Right lobe of liver (tissue), 6 donors: ENCODE results near the gene PGRMC2. TPM values are rescaled to one million over a fixed set of nuclear protein-coding genes. Genes with fewer than 3 reads are reported as not detected.

Source experiments
- ATAC-seq, 4 donors: fragments of 200-7000 bp; cut with Tn5 transposase; one replicate each; pipeline ENCODE4 v1.9.1; 2020; ENCODE audit warnings: mild to moderate bottlenecking in 4 of 4, moderate library complexity in 4 of 4
- DNase-seq, 3 donors: peaks; one replicate each; pipeline ENCODE4 v3.0.0-alpha.2; 2020
- H3K27ac ChIP-seq, 3 donors: fragments of 200-600 bp; one replicate each; pipeline ENCODE4 v1.8.0; 2022
- H3K27me3 ChIP-seq, 2 donors: fragments of 200-600 bp; one replicate each; pipeline ENCODE4 v1.8.0; 2022
- H3K36me3 ChIP-seq, 4 donors: fragments of 200-600 bp; sonication (generic) in 1 of 4; one replicate each; pipeline versions ENCODE4 v1.5.1 to v1.8.0; 2017 to 2022; ENCODE audit warnings: control low read depth in 1 of 4
- H3K4me1 ChIP-seq, 4 donors: fragments of 200-600 bp; sonication (generic) in 1 of 4; one replicate each; pipeline versions ENCODE4 v1.5.1 to v1.8.0; 2017 to 2022; ENCODE audit warnings: control low read depth in 1 of 4
- H3K4me3 ChIP-seq, 3 donors: fragments of 200-600 bp; one replicate each; pipeline ENCODE4 v1.8.0; 2022
- H3K9me3 ChIP-seq, 4 donors: fragments of 200-600 bp; sonication (generic) in 1 of 4; one replicate each; pipeline versions ENCODE4 v1.5.1 to v1.8.0; 2017 to 2022; ENCODE audit warnings: control low read depth in 1 of 4
- CTCF ChIP-seq, 4 donors: fragments of 200-600 bp in 3 of 4; fragments of 450-650 bp in 1 of 4; IDR thresholded peaks; one replicate each; pipeline versions ENCODE4 v1.5.1 to v1.8.0; 2016 to 2022; ENCODE audit warnings: antibody characterized with exemption in 4 of 4, mild to moderate bottlenecking in 2 of 4
- POLR2A ChIP-seq: fragments of 450-650 bp; IDR thresholded peaks from one replicate; pipeline ENCODE4 v1.6.1; 2017; ENCODE audit warnings: antibody characterized with exemption, mild to moderate bottlenecking
- WGBS: methylation state at CpG from one replicate; pipeline ENCODE4 v1.1.6; 2018; ENCODE audit warnings: low coverage, low lambda C conversion rate; ENCODE audit not compliant: insufficient coverage; ENCODE audit errors: missing lambda C conversion rate; 5-methylcytosine and 5-hydroxymethylcytosine counted together
- intact Hi-C, 2 donors: fragments of 100-400 bp; cut with DNase I; formaldehyde crosslinking; loops; one replicate each; pipeline versions ENCODE4 v1.11.2 to v1.14.1; 2022
- total RNA-seq, 6 experiments: library from RNA; depleted of rRNA in 2 of 6; stranded (reverse); fragments of >200 nt in 2 of 6; fragmentation: NEBNext Ultra II Directional in 3 of 6; extraction: Animal tissue kit (Norgen Biotek cat#: 25700) in 3 of 6; gene quantifications; one replicate each; pipeline versions ENCODE4 v1.1.0 to v1.2.4, GENCODE V29; 2016 to 2023
- donor health status: DM: no; HTN: yes; CAD: no.
- donor health status: DM: no; HTN: no; CAD: no.
- donor health status: DM: no; HTN: no; CAD: no.
- donor health status: DM: no; HTN: yes; CAD: no.
- donor health status: DM: no; HTN: yes; CAD: no.

The PGRMC2 gene
- total RNA-seq, 6 experiments from 2014 or later: 54.3 to 129 (median 65.7) TPM

- peaks cover 0 to 5% (median 0%) of the 10 kb centered on the region in 4 donors for H3K4me1 ChIP-seq
- H3K36me3 ChIP-seq: no peaks in the 10 kb centered on the region
- intact Hi-C loops: no loop called here
- WGBS: 42% methylated on average over 3 of the region's 3 CpGs
- H3K27me3 ChIP-seq: no peaks in the 10 kb centered on the region
- H3K27ac ChIP-seq: no peak overlapping the region
- no peak overlapping the region for H3K4me3 ChIP-seq
- TF ChIP-seq CTCF (IDR thresholded peaks at IDR 0.05): no peak
- no peak for TF ChIP-seq POLR2A
- peak; percentile 81 to 94 (median 88) for ATAC-seq
- peak in 1 of 3 donors; percentile 56 for DNase-seq
- no peaks in the 10 kb centered on the region for H3K9me3 ChIP-seq
Measured at GRCh38 chr4:128241425-128241913, 46.1 kb downstream of the PGRMC2 start.

GRCh38 chr4:128241019-128241418, 46.6 kb downstream of the PGRMC2 start:
- ATAC-seq (peak in 3 of 4 donors; percentile 17 to 23 (median 22)), DNase-seq (no peak)
- WGBS: 90% methylated on average over 3 of the region's 3 CpGs
- Histone ChIP-seq H3K4me1 (peaks cover 0 to 5% (median 0%) of the 10 kb centered on the region in 4 donors), H3K27ac (no peak overlapping the region), H3K4me3 (no peak overlapping the region), H3K36me3 (no peaks in the 10 kb centered on the region), H3K9me3 (no peaks in the 10 kb centered on the region), H3K27me3 (no peaks in the 10 kb centered on the region)
- intact Hi-C loops: no loop called here
- TF ChIP-seq CTCF (IDR thresholded peaks at IDR 0.05): no peak
- TF ChIP-seq POLR2A: no peak

GRCh38 chr4:128234836-128235235, 52.8 kb downstream of the PGRMC2 start:
- Histone ChIP-seq H3K4me3 (no peak overlapping the region), H3K4me1 (no peaks in the 10 kb centered on the region), H3K27ac (no peak overlapping the region), H3K36me3 (no peaks in the 10 kb centered on the region), H3K9me3 (no peaks in the 10 kb centered on the region), H3K27me3 (no peaks in the 10 kb centered on the region)
- intact Hi-C loops: no loop called here
- ATAC-seq (no peak), DNase-seq (no peak)
- no peak for TF ChIP-seq POLR2A
- TF ChIP-seq CTCF (IDR thresholded peaks at IDR 0.05): no peak
- WGBS: 93% methylated on average over 2 of the region's 3 CpGs

GRCh38 chr4:128232719-128233118, 54.9 kb downstream of the PGRMC2 start:
- DNase-seq (no peak), ATAC-seq (no peak)
- Histone ChIP-seq H3K4me1 (no peaks in the 10 kb centered on the region), H3K27me3 (no peaks in the 10 kb centered on the region), H3K9me3 (no peaks in the 10 kb centered on the region), H3K4me3 (no peak overlapping the region), H3K27ac (no peak overlapping the region), H3K36me3 (no peaks in the 10 kb centered on the region)
- intact Hi-C loops: no loop called here
- no peak for TF ChIP-seq CTCF (IDR thresholded peaks at IDR 0.05)
- TF ChIP-seq POLR2A: no peak
- WGBS: 94% methylated on average over 3 of the region's 3 CpGs
